HepG2 (cell line): ENCODE measurements around the gene C18orf63. TPM values are rescaled to one million over a fixed set of nuclear protein-coding genes. Genes with fewer than 3 reads are reported as not detected.

Experiments used
- ATAC-seq: fragments of 200-7000 bp; cut with Tn5 transposase; 3 replicates; pipeline ENCODE4 v1.9.1; 2020; ENCODE audit warnings: mild to moderate bottlenecking, moderate library complexity
- BruUV-seq: library from RNA; stranded (reverse); fragments of 400-500 nt; replicated peaks from 2 replicates; lab custom pipeline; 2021; lab: Mats Ljungman, UMichigan
- CTCF ChIA-PET: fragments of 300-600 bp; formaldehyde crosslinking; extraction: SDS; loops from one replicate; lab custom pipeline; 2021; ENCODE audit warnings: low total read pairs, inconsistent platforms, low intra/inter-chr PET ratio; lab: Yijun Ruan, JAX
- POLR2A ChIA-PET: fragments of 350-600 bp; sonication (Branson Sonifier 250); formaldehyde crosslinking; loops from one replicate; lab custom pipeline; 2020; ENCODE audit warnings: antibody characterized with exemption, inconsistent platforms; lab: Yijun Ruan, JAX
- DNase-seq: peaks from one replicate; pipeline ENCODE4 v3.0.0-alpha.2; 2015; ENCODE audit warnings: low spot score
- FAIRE-seq: peaks from 3 replicates; lab custom pipeline; 2011; peaks lifted over from hg19 to GRCh38; lab: Jason Lieb, UNC
- H2AFZ ChIP-seq: one replicate; pipeline ENCODE4 v1.6.1; 2011; ENCODE audit warnings: low read length, inconsistent platforms
- H3K27ac ChIP-seq: fragments of 300-600 bp; 3 replicates; pipeline ENCODE4 v1.8.0; 2011; ENCODE audit warnings: mixed run types, mild to moderate bottlenecking, mixed read lengths, low read length, inconsistent platforms; ENCODE audit not compliant: insufficient read depth; ENCODE audit errors: extremely low read length
- H3K27me3 ChIP-seq, 2 experiments: fragments of 200-600 bp in 1 of 2; 2 replicates in 1 of 2; 3 replicates in 1 of 2; pipeline versions ENCODE4 v1.6.0 to v1.8.0; 2011; ENCODE audit warnings: low read length in 2 of 2, mild to moderate bottlenecking in 2 of 2, moderate library complexity in 2 of 2, inconsistent platforms in 1 of 2; ENCODE audit not compliant: insufficient read depth in 2 of 2, control insufficient read depth in 1 of 2
- H3K36me3 ChIP-seq, 2 experiments: fragments of 200-600 bp in 1 of 2; replicated peaks in 1 of 2; 2 replicates in 1 of 2; 3 replicates in 1 of 2; pipeline versions ENCODE4 v1.5.1 to v1.8.0; 2011; ENCODE audit warnings: low read length in 2 of 2, inconsistent platforms in 1 of 2; ENCODE audit not compliant: insufficient read depth in 2 of 2, control insufficient read depth in 1 of 2
- H3K4me1 ChIP-seq: 2 replicates; pipeline ENCODE4 v1.5.1; 2012; ENCODE audit warnings: low read length, inconsistent platforms; ENCODE audit not compliant: insufficient read depth
- H3K4me2 ChIP-seq: 2 replicates; pipeline ENCODE4 v1.6.0; 2011; ENCODE audit warnings: low read depth, low read length, inconsistent platforms
- H3K4me3 ChIP-seq, 3 experiments: fragments of 200-600 bp in 1 of 3; sonication (generic), shearing (Covaris generic) in 1 of 3; replicated peaks in 1 of 3; 2 replicates each; pipeline ENCODE4 v1.5.1; 2011 to 2016; ENCODE audit warnings: low read length in 3 of 3, inconsistent platforms in 2 of 3, low read depth in 2 of 3, mild to moderate bottlenecking in 2 of 3, control low read depth in 1 of 3, mixed read lengths in 1 of 3; ENCODE audit not compliant: insufficient read depth in 1 of 3
- H3K79me2 ChIP-seq: one replicate; pipeline ENCODE4 v1.6.1; 2011; ENCODE audit warnings: low read length, inconsistent platforms; ENCODE audit not compliant: insufficient read depth
- H3K9ac ChIP-seq: 2 replicates; pipeline ENCODE4 v1.6.0; 2011; ENCODE audit warnings: mild to moderate bottlenecking, low read depth, low read length, inconsistent platforms; ENCODE audit not compliant: insufficient read depth
- H3K9me3 ChIP-seq: 2 replicates; pipeline ENCODE4 v1.5.1; 2012; ENCODE audit warnings: mild to moderate bottlenecking, low read length
- H4K20me1 ChIP-seq: 2 replicates; pipeline ENCODE4 v1.6.0; 2011; ENCODE audit warnings: inconsistent platforms, mild to moderate bottlenecking, low read length, moderate library complexity; ENCODE audit not compliant: insufficient read depth
- ARHGAP35 ChIP-seq: sonication (generic); formaldehyde crosslinking; IDR thresholded peaks from 2 replicates; pipeline ENCODE4 v1.9.0; 2022; ENCODE audit warnings: mild to moderate bottlenecking, inconsistent platforms, moderate library complexity, missing genetic modification reagents, borderline replicate concordance
- ARNT ChIP-seq: fragments of 450-650 bp; IDR thresholded peaks from 2 replicates; pipeline ENCODE4 v1.6.1; 2017
- ATF1 ChIP-seq: IDR thresholded peaks from 2 replicates; pipeline ENCODE4 v1.6.1; 2016; ENCODE audit warnings: mild to moderate bottlenecking, control low read depth
- DMAP1 ChIP-seq: IDR thresholded peaks from 2 replicates; pipeline ENCODE4 v1.6.1; 2016
- ETV5 ChIP-seq: IDR thresholded peaks from 2 replicates; pipeline ENCODE4 v1.6.1; 2018; ENCODE audit warnings: missing biosample characterization, missing genetic modification reagents, inconsistent platforms, borderline replicate concordance
- FOSL1 ChIP-seq: sonication (generic); formaldehyde crosslinking; IDR thresholded peaks from 2 replicates; pipeline ENCODE4 v1.9.0; 2021; ENCODE audit warnings: missing genetic modification reagents, borderline replicate concordance
- MIXL1 ChIP-seq: IDR thresholded peaks from 2 replicates; pipeline ENCODE4 v1.6.1; 2016
- MYNN ChIP-seq: sonication (generic); formaldehyde crosslinking; IDR thresholded peaks from 2 replicates; pipeline ENCODE4 v1.4.0; 2020; ENCODE audit warnings: mild to moderate bottlenecking, low read depth, missing genetic modification reagents
- NBN ChIP-seq: fragments of 450-650 bp; conservative IDR thresholded peaks from 2 replicates; pipeline ENCODE4 v1.6.1; 2017
- RNF2 ChIP-seq: fragments of 450-650 bp; conservative IDR thresholded peaks from 2 replicates; pipeline ENCODE4 v1.6.1; 2016; ENCODE audit warnings: low read depth
- SMAD3 ChIP-seq: sonication (generic); formaldehyde crosslinking; IDR thresholded peaks from 2 replicates; pipeline ENCODE4 v1.4.0; 2020; ENCODE audit warnings: missing genetic modification reagents
- TBX2 ChIP-seq: sonication (generic); formaldehyde crosslinking; IDR thresholded peaks from 2 replicates; pipeline ENCODE4 v1.5.0; 2020; ENCODE audit warnings: missing genetic modification reagents, mild to moderate bottlenecking, borderline replicate concordance
- ZEB1 ChIP-seq: IDR thresholded peaks from 2 replicates; pipeline ENCODE4 v1.6.1; 2012; ENCODE audit warnings: mild to moderate bottlenecking, low read depth, inconsistent platforms; ENCODE audit not compliant: insufficient replicate concordance
- ZFP90 ChIP-seq: sonication (generic); formaldehyde crosslinking; IDR thresholded peaks from 2 replicates; pipeline ENCODE4 v1.8.0; 2022; ENCODE audit warnings: missing genetic modification reagents, mild to moderate bottlenecking, inconsistent platforms, borderline replicate concordance
- ZNF101 ChIP-seq: sonication (generic); formaldehyde crosslinking; IDR thresholded peaks from 2 replicates; pipeline ENCODE4 v1.4.0; 2020; ENCODE audit warnings: mild to moderate bottlenecking, low read depth, missing genetic modification reagents, borderline replicate concordance
- ZNF3 ChIP-seq: IDR thresholded peaks from 2 replicates; pipeline ENCODE4 v1.7.0; 2017; ENCODE audit warnings: inconsistent platforms
- ZNF550 ChIP-seq: sonication (generic); formaldehyde crosslinking; IDR thresholded peaks from 2 replicates; pipeline ENCODE4 v1.4.0; 2020; ENCODE audit warnings: mild to moderate bottlenecking, missing genetic modification reagents, borderline replicate concordance
- ZNF746 ChIP-seq: sonication (generic); formaldehyde crosslinking; IDR thresholded peaks from 2 replicates; pipeline ENCODE4 v1.8.0; 2022; ENCODE audit warnings: mild to moderate bottlenecking, missing genetic modification reagents
- WGBS: methylation state at CpG from one replicate; pipeline ENCODE4 v1.1.6; 2017; ENCODE audit warnings: low lambda C conversion rate; 5-methylcytosine and 5-hydroxymethylcytosine counted together
- in situ Hi-C: cut with HindIII; loops from 2 replicates; pipeline ENCODE4 v1.10.0; 2017; ENCODE audit warnings: low pct_unique_long_range_greater_than_20kb; ENCODE audit not compliant: extremely low pct_ligation_motif_present
- intact Hi-C: fragments of 100-400 bp; cut with micrococcal nuclease; formaldehyde crosslinking; loops from one replicate; pipeline ENCODE4 v1.10.0; 2022; ENCODE audit not compliant: unreplicated experiment
- polyA plus RNA-seq, 8 experiments: library from polyadenylated mRNA; depleted of rRNA in 3 of 8; stranded (reverse) in 7 of 8; unstranded in 1 of 8; fragments of >200 nt; fragmentation: Illumina TruSeq in 4 of 8; extraction: Trizol in 4 of 8; gene quantifications; 2 replicates each; pipeline versions ENCODE4 v1.2.1 to v1.2.3, GENCODE V29; 2011 to 2016; ENCODE audit warnings: low read depth in 4 of 8, missing spikeins in 1 of 8, mixed read lengths in 1 of 8; ENCODE audit not compliant: insufficient read depth in 1 of 8
- total RNA-seq, 5 experiments: library from RNA; depleted of rRNA; stranded (reverse); fragments of >200 nt; fragmentation: Illumina TruSeq; extraction: Trizol; gene quantifications; 2 replicates each; pipeline ENCODE4 v1.2.3, GENCODE V29; 2016; ENCODE audit warnings: low read depth in 1 of 5

C18orf63 gene
- total and polyA plus RNA-seq, 2 of the 13 experiments (the other 11 are each of a cell fraction or from before 2014, with no cell fraction given) = 0.01 TPM; not detected in 1

DNA sequence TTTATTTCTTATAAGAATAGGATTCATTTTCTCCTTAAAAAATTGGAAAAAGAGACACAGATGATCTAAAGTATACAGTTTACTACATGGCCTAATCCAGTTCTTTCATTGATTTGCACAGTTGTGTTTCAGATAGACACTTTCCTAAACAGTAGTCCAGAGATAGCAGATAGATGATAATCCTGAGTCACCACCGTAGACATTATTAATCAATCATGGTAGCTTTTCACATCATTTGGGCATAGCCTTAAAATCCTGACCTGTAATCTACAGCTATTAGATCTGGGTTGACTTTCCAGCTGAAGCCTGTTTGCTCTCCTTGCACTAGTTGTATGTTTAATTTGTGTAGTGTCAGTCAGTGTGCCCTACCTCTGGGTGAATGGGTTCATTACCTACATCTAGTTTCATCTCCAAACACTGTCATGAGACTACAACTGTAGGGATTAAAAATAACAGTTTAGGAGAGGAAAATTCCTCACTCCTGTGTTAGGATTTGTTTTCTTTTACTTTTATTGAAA lies 14.1 kb downstream of the C18orf63 start:
- ChIA-PET CTCF (interaction anchor here (3.0 kb wide), 1 partner anchor 134 kb away, joined by 31 read pairs; no protein-coding TSS in a partner anchor), POLR2A (no interaction called here)
- ATAC-seq (no peak), FAIRE-seq (no peak), DNase-seq (no peak)
- no TSS peak for BruUV-seq
- no peak overlapping the region for H3K9ac ChIP-seq
- no peak overlapping the region for H3K4me2 ChIP-seq
- peaks cover 21% of the 10 kb centered on the region for H3K4me1 ChIP-seq
- H4K20me1 ChIP-seq = no peaks in the 10 kb centered on the region
- H3K27ac ChIP-seq = no peak overlapping the region
- H3K36me3 ChIP-seq = no peaks in the 10 kb centered on the region
- no peaks in the 10 kb centered on the region for H3K27me3 ChIP-seq
- no peak overlapping the region for H3K4me3 ChIP-seq
- TF ChIP-seq ARHGAP35 (CRISPR knock-in tag) = no peak
- no peak for TF ChIP-seq SMAD3
- no peak for TF ChIP-seq ARNT
- no peak for TF ChIP-seq ETV5 (CRISPR knock-in tag)
- no peak for TF ChIP-seq NBN
- TF ChIP-seq FOSL1 (CRISPR knock-in tag) = no peak
- TF ChIP-seq ZNF550 = no peak
- no peak for TF ChIP-seq MIXL1 (CRISPR knock-in tag)
- no peak for TF ChIP-seq ZEB1
- TF ChIP-seq ZNF3 (CRISPR knock-in tag) = no peak
- no peak for TF ChIP-seq ZNF746 (CRISPR knock-in tag)
- no peak for TF ChIP-seq ATF1
- TF ChIP-seq ZFP90 (CRISPR knock-in tag) = no peak
- TF ChIP-seq ZNF101 (CRISPR knock-in tag) = no peak
- TF ChIP-seq DMAP1 (CRISPR knock-in tag) = no peak
- TF ChIP-seq RNF2 = no peak
- no peak for TF ChIP-seq TBX2 (CRISPR knock-in tag)
- TF ChIP-seq MYNN (CRISPR knock-in tag) = no peak
- WGBS = 79% methylated on average over 1 of the region's 1 CpG
- no peaks in the 10 kb centered on the region for H3K79me2 ChIP-seq
- no peaks in the 10 kb centered on the region for H3K9me3 ChIP-seq
- in situ Hi-C loops = loop anchor here (5.0 kb wide), 1 partner anchor 132 kb away; no protein-coding TSS in a partner anchor
- intact Hi-C loops = loop anchor here (2.0 kb wide), 1 partner anchor 37 kb away; no protein-coding TSS in a partner anchor
- no peak overlapping the region for H2AFZ ChIP-seq
